KOPT-K1 (cell line): ENCODE results near the gene SMAD5.

Experiments used
- H3K27ac ChIP-seq: fragments of 200-600 bp; sonication (generic); 2 replicates; pipeline ENCODE4 v1.5.1; 2016; ENCODE audit warnings: antibody characterized with exemption, mild to moderate bottlenecking, low read depth, low read length; ENCODE audit not compliant: poor library complexity, severe bottlenecking
- H3K36me3 ChIP-seq: fragments of 200-600 bp; sonication (generic); 2 replicates; pipeline ENCODE4 v1.5.1; 2017; ENCODE audit warnings: antibody characterized with exemption, mild to moderate bottlenecking, low read length, moderate library complexity; ENCODE audit not compliant: insufficient read depth
- H3K9me3 ChIP-seq: fragments of 200-600 bp; sonication (generic); 2 replicates; pipeline ENCODE4 v1.5.1; 2017; ENCODE audit warnings: antibody characterized with exemption, low read length, mild to moderate bottlenecking; ENCODE audit not compliant: insufficient read depth, poor library complexity, severe bottlenecking

The SMAD5 gene

GRCh38 chr5:136228136-136228757, 95.6 kb downstream of the SMAD5 start:
- Histone ChIP-seq H3K9me3 (no peaks in the 10 kb centered on the region), H3K27ac (no peak overlapping the region)

GRCh38 chr5:136230176-136230575, 97.5 kb downstream of the SMAD5 start:
- Histone ChIP-seq H3K36me3 (no peaks in the 10 kb centered on the region), H3K27ac (no peak overlapping the region), H3K9me3 (no peaks in the 10 kb centered on the region)

More at GRCh38 chr5:136228136-136228757, 95.6 kb downstream of the SMAD5 start:
- no peaks in the 10 kb centered on the region for H3K36me3 ChIP-seq

GRCh38 chr5:136232316-136232715, 99.7 kb downstream of the SMAD5 start:
- H3K9me3 ChIP-seq: no peaks in the 10 kb centered on the region
- H3K27ac ChIP-seq: no peak overlapping the region
- no peaks in the 10 kb centered on the region for H3K36me3 ChIP-seq
